ENCODE data around the gene NCKIPSD. TPM values are rescaled to one million over a fixed set of nuclear protein-coding genes. Genes with fewer than 3 reads are reported as not detected.
A peak's percentile ranks its signal among the peaks of the same experiment; 100 is the strongest.

Gene NCKIPSD
- total RNA-seq, 1 experiment from 2014 or later: 26.9 TPM

DNA sequence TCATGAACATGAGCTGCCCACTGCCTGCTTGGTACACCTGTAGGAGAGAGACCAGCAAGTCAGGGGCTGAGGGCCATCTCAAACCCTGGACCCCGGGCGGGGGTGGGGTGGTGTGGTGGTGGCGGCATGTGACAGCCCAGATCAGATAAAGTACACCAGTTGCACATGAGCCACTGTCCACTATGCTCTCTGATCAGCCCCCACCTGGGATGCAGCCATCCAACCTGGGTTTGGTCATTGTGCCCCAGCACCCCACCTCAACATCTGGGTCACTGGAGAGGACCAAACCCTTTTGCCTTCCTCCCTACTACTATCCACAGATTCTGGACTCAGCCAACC lies 3.0 kb upstream of the NCKIPSD start:
- intact Hi-C loops (cut with micrococcal nuclease): loop anchor here (5.0 to 10.0 kb wide), 2 partner anchors 79 to 134 kb away; partner anchors contain the start of gene PFKFB4
- TF ChIP-seq, protein P1, sequence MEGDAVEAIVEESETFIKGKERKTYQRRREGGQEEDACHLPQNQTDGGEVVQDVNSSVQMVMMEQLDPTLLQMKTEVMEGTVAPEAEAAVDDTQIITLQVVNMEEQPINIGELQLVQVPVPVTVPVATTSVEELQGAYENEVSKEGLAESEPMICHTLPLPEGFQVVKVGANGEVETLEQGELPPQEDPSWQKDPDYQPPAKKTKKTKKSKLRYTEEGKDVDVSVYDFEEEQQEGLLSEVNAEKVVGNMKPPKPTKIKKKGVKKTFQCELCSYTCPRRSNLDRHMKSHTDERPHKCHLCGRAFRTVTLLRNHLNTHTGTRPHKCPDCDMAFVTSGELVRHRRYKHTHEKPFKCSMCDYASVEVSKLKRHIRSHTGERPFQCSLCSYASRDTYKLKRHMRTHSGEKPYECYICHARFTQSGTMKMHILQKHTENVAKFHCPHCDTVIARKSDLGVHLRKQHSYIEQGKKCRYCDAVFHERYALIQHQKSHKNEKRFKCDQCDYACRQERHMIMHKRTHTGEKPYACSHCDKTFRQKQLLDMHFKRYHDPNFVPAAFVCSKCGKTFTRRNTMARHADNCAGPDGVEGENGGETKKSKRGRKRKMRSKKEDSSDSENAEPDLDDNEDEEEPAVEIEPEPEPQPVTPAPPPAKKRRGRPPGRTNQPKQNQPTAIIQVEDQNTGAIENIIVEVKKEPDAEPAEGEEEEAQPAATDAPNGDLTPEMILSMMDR (IDR thresholded peaks at IDR 0.05; ENCODE audit: unreplicated experiment): no peak
- no peak for DNase-seq (ENCODE audit: unreplicated experiment)
- H3K9me3 Mint-ChIP-seq (ENCODE audit: unreplicated experiment): no peaks in the 10 kb centered on the region
- CTCF ChIA-PET: interaction anchor here (1.3 kb wide), 1 partner anchor 52 kb away, joined by 5 read pairs; no protein-coding TSS in a partner anchor
- BruUV-seq (replicated peaks): no TSS peak
- H3K27me3 Mint-ChIP-seq (ENCODE audit: insufficient read depth, unreplicated experiment): no peaks in the 10 kb centered on the region
- peaks cover 38% of the 10 kb centered on the region for H3K4me1 Mint-ChIP-seq (ENCODE audit: insufficient read depth, unreplicated experiment)
- peaks cover 84% of the 10 kb centered on the region for H3K36me3 Mint-ChIP-seq (ENCODE audit: insufficient read depth, unreplicated experiment)
- POLR2A ChIA-PET: interaction anchor here (1.1 to 1.6 kb wide), 2 partner anchors 20 to 31 kb away, joined by 3 to 6 read pairs; no protein-coding TSS in a partner anchor
- no peak overlapping the region for H3K27ac Mint-ChIP-seq (ENCODE audit: low read depth, unreplicated experiment)
- H3K4me3 Mint-ChIP-seq (ENCODE audit: unreplicated experiment): no peak overlapping the region

DNA sequence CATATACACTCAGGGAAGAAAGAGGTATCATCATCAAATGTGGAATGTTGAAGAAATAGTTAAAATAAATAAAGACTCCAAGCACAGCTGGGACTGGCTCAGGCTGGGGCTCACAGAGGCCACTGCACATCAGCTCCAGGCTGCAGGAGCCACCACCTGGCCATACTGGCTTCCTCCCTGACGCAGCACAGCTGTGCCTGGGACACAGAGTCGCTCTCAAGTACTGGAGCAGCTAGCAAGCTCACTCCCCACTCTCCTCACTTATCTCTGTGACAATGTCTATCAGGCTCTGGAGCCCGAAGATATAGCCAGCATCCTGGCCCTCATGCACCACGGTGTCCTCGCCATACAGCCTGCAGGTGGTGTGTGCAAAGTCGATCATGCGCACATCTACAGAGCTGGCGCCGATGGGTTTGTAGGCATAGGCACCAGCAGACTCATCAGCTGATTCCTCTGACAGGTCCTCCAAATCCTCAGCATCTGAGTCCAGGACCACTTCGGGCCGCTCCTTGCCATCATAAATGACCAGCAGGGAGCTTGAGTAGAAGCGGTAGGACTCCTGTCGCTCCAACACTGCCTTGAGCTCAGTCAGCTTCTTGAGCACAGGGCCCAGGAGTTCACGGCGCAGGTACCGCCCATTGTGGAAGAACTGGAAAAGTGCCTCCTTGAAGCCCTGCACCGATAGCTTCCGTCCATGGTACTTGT lies 2.5 kb upstream of the NCKIPSD start:
- peaks cover 84% of the 10 kb centered on the region for H3K36me3 Mint-ChIP-seq (ENCODE audit: insufficient read depth, unreplicated experiment)
- H3K27me3 Mint-ChIP-seq (ENCODE audit: insufficient read depth, unreplicated experiment): no peaks in the 10 kb centered on the region
- DNase-seq (ENCODE audit: unreplicated experiment): no peak
- intact Hi-C loops (cut with micrococcal nuclease): loop anchor here (5.0 to 10.0 kb wide), 2 partner anchors 79 to 133 kb away; partner anchors contain the start of gene PFKFB4
- H3K4me3 Mint-ChIP-seq (ENCODE audit: unreplicated experiment): no peak overlapping the region
- H3K9me3 Mint-ChIP-seq (ENCODE audit: unreplicated experiment): no peaks in the 10 kb centered on the region
- POLR2A ChIA-PET: interaction anchor here (1.1 to 1.6 kb wide), 2 partner anchors 21 to 31 kb away, joined by 3 to 6 read pairs; no protein-coding TSS in a partner anchor
- no TSS peak for BruUV-seq (replicated peaks)
- H3K4me1 Mint-ChIP-seq (ENCODE audit: insufficient read depth, unreplicated experiment): peaks cover 39% of the 10 kb centered on the region
- H3K27ac Mint-ChIP-seq (ENCODE audit: low read depth, unreplicated experiment): peak overlapping the region; percentile 35
- TF ChIP-seq, protein P1 (IDR thresholded peaks at IDR 0.05; ENCODE audit: unreplicated experiment): no peak
- CTCF ChIA-PET: interaction anchor here (0.6 to 1.3 kb wide), 2 partner anchors 22 to 52 kb away, joined by 3 to 5 read pairs; no protein-coding TSS in a partner anchor

DNA sequence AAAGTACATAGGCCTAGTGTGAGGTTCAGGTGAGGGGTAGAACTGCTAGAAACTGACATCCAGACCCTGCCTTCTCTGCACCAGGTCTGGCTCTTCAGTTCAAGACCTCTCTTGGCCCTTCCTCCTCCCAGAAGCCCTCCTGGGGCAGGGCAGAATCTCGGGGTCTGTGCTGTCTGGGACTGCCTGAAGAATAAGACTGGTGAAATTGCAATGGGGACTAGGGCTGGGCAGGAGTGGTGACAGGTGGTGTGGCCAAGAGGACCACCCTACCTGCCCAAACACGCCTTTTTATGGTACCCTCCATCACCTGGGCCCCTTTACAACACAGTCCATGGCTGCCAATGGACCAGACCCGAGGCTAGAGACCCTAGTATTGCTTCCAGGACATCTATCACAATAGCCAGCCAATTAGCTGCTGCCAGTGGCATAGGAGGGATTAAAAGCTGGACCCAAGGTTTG lies 1.5 kb upstream of the NCKIPSD start:
- Mint-ChIP-seq H3K27ac (ENCODE audit: low read depth, unreplicated experiment) (peak overlapping the region; percentile 35), H3K36me3 (ENCODE audit: insufficient read depth, unreplicated experiment) (peaks cover 79% of the 10 kb centered on the region), H3K9me3 (ENCODE audit: unreplicated experiment) (no peaks in the 10 kb centered on the region), H3K4me3 (ENCODE audit: unreplicated experiment) (no peak overlapping the region), H3K4me1 (ENCODE audit: insufficient read depth, unreplicated experiment) (peaks cover 34% of the 10 kb centered on the region), H3K27me3 (ENCODE audit: insufficient read depth, unreplicated experiment) (no peaks in the 10 kb centered on the region)
- DNase-seq (ENCODE audit: unreplicated experiment): no peak
- intact Hi-C loops (cut with micrococcal nuclease): loop anchor here (5.0 to 10.0 kb wide), 2 partner anchors 80 to 132 kb away; partner anchors contain the start of gene PFKFB4
- BruUV-seq (replicated peaks): no TSS peak
- ChIA-PET CTCF (interaction anchor here (0.5 to 1.8 kb wide), 7 partner anchors 17 to 63 kb away, joined by 3 to 16 read pairs (median 4); no protein-coding TSS in a partner anchor), POLR2A (interaction anchor here (0.6 to 1.9 kb wide), 8 partner anchors 17 to 419 kb away, joined by 3 to 12 read pairs (median 6); partner anchors contain the start of genes CELSR3, PFKFB4 and SLC26A6)
- TF ChIP-seq, protein P1 (IDR thresholded peaks at IDR 0.05; ENCODE audit: unreplicated experiment): no peak

Measured in MCF 10A (cell line).